HG02642 (cell line): ENCODE results near the gene LTBP1.
"Not testable (repeated sequence)": the region's sequence is repeated elsewhere in the genome, so short reads cannot be mapped to it uniquely, and the experiment has no call there.

Experiments used
- ATAC-seq: cut with Tn5 transposase; IDR thresholded peaks from one replicate; pipeline ENCODE4 v1.9.1; 2021; ENCODE audit warnings: mild to moderate bottlenecking; ENCODE audit not compliant: unreplicated experiment, poor library complexity

LTBP1 gene

GRCh38 chr2:33212151-33212550 is 265.4 kb downstream of the LTBP1 start:
- no peak for ATAC-seq

GRCh38 chr2:33213244-33213643 is 266.5 kb downstream of the LTBP1 start:
- no peak for ATAC-seq

- no peak for ATAC-seq
These were observed 266.9 kb downstream of the LTBP1 start for GRCh38 chr2:33213648-33214047.

- peak; percentile 71 for ATAC-seq
These were observed 267.7 kb downstream of the LTBP1 start for GRCh38 chr2:33214436-33214835.

GRCh38 chr2:33214857-33215256 is 268.1 kb downstream of the LTBP1 start:
- ATAC-seq, result no peak

GRCh38 chr2:33215299-33215698 is 268.5 kb downstream of the LTBP1 start:
- no peak for ATAC-seq

GRCh38 chr2:33215983-33216382 is 269.2 kb downstream of the LTBP1 start:
- ATAC-seq, result no peak

GRCh38 chr2:33216508-33217182 is 269.9 kb downstream of the LTBP1 start:
- ATAC-seq, result no peak

GRCh38 chr2:33217406-33217805 is 270.7 kb downstream of the LTBP1 start:
- ATAC-seq, result no peak

GRCh38 chr2:33219114-33219513 is 272.4 kb downstream of the LTBP1 start:
- no peak for ATAC-seq

GRCh38 chr2:33219850-33220275 is 273.1 kb downstream of the LTBP1 start:
- no peak for ATAC-seq

GRCh38 chr2:33220533-33220932 is 273.8 kb downstream of the LTBP1 start:
- ATAC-seq, result no peak

GRCh38 chr2:33221046-33221784 is 274.5 kb downstream of the LTBP1 start:
- no peak for ATAC-seq

- no peak for ATAC-seq
These were observed 275.6 kb downstream of the LTBP1 start for GRCh38 chr2:33222309-33222708.

- ATAC-seq, result no peak
These were observed 277.1 kb downstream of the LTBP1 start for GRCh38 chr2:33223856-33224255.

- no peak for ATAC-seq
These were observed 278.6 kb downstream of the LTBP1 start for GRCh38 chr2:33225350-33225749.

GRCh38 chr2:33226546-33226945 is 279.8 kb downstream of the LTBP1 start:
- ATAC-seq, result no peak

- ATAC-seq, result no peak
These were observed 282.9 kb downstream of the LTBP1 start for GRCh38 chr2:33229646-33230045.

- no peak for ATAC-seq
These were observed 283.4 kb downstream of the LTBP1 start for GRCh38 chr2:33230195-33230594.

GRCh38 chr2:33230842-33231241 is 284.1 kb downstream of the LTBP1 start:
- no peak for ATAC-seq

GRCh38 chr2:33235559-33235958 is 288.8 kb downstream of the LTBP1 start:
- ATAC-seq, result not testable (repeated sequence)
